A673 (cell line): ENCODE data around the gene SLC4A1. TPM values are rescaled to one million over a fixed set of nuclear protein-coding genes. Genes with fewer than 3 reads are reported as not detected.

Experiments used
- BruUV-seq: library from RNA; stranded (reverse); fragments of 400-500 nt; replicated peaks from 2 replicates; lab custom pipeline; 2021; lab: Mats Ljungman, UMichigan
- CTCF ChIA-PET: fragments of 300-600 bp; sonication (Branson Sonifier 250); formaldehyde crosslinking; loops from one replicate; lab custom pipeline; 2022; ENCODE audit warnings: antibody characterized with exemption; lab: Charles Lee
- POLR2A ChIA-PET: fragments of 300-600 bp; sonication (Branson Sonifier 250); formaldehyde crosslinking; loops from one replicate; lab custom pipeline; 2022; ENCODE audit warnings: antibody characterized with exemption; ENCODE audit not compliant: low non-redundant PET; lab: Charles Lee
- DNase-seq: peaks from one replicate; pipeline ENCODE4 v3.0.0-alpha.2; 2015; ENCODE audit warnings: low spot score
- H3K27ac ChIP-seq: fragments of 200-600 bp; sonication (generic); 2 replicates; pipeline ENCODE4 v1.5.1; 2016; ENCODE audit warnings: mixed run types, low read depth, mild to moderate bottlenecking, mixed read lengths, antibody characterized with exemption, low read length; ENCODE audit not compliant: poor library complexity, severe bottlenecking
- H3K27me3 ChIP-seq: fragments of 200-600 bp; sonication (generic); replicated peaks from 2 replicates; pipeline ENCODE4 v1.6.1; 2017; ENCODE audit warnings: mixed run types, low read depth, mild to moderate bottlenecking, mixed read lengths, antibody characterized with exemption, low read length; ENCODE audit not compliant: insufficient read depth, poor library complexity
- H3K36me3 ChIP-seq: fragments of 200-600 bp; sonication (generic); 2 replicates; pipeline ENCODE4 v1.6.1; 2016; ENCODE audit warnings: mixed run types, mild to moderate bottlenecking, mixed read lengths, antibody characterized with exemption, low read length; ENCODE audit not compliant: insufficient read depth, poor library complexity, severe bottlenecking
- H3K4me1 ChIP-seq: fragments of 200-600 bp; sonication (generic); 2 replicates; pipeline ENCODE4 v1.6.1; 2017; ENCODE audit warnings: mixed run types, mild to moderate bottlenecking, mixed read lengths, antibody characterized with exemption, low read length; ENCODE audit not compliant: insufficient read depth, poor library complexity, severe bottlenecking
- H3K4me3 ChIP-seq: fragments of 200-600 bp; sonication (generic); 2 replicates; pipeline ENCODE4 v1.5.1; 2016; ENCODE audit warnings: low read depth, mixed run types, mild to moderate bottlenecking, mixed read lengths, low read length; ENCODE audit not compliant: poor library complexity, severe bottlenecking
- H3K9me3 ChIP-seq: fragments of 200-600 bp; sonication (generic); 2 replicates; pipeline ENCODE4 v1.6.1; 2016; ENCODE audit warnings: mixed run types, low read depth, mild to moderate bottlenecking, mixed read lengths, antibody characterized with exemption, low read length; ENCODE audit not compliant: poor library complexity, severe bottlenecking
- CTCF ChIP-seq: fragments of 300-800, 200-600 bp; sonication (generic); conservative IDR thresholded peaks from 2 replicates; pipeline ENCODE4 v1.5.1; 2017; ENCODE audit warnings: low read depth, mild to moderate bottlenecking, antibody characterized with exemption, low read length, moderate library complexity, mixed read lengths
- EZH2 ChIP-seq: fragments of 200-600 bp; sonication (generic); IDR thresholded peaks from 2 replicates; pipeline ENCODE4 v1.6.1; 2017; ENCODE audit warnings: borderline replicate concordance, low read depth, mild to moderate bottlenecking, mixed read lengths, antibody characterized with exemption, low read length; ENCODE audit not compliant: poor library complexity, severe bottlenecking
- intact Hi-C: fragments of 100-400 bp; cut with micrococcal nuclease; formaldehyde crosslinking; loops from one replicate; pipeline ENCODE4 v1.10.0; 2022; ENCODE audit not compliant: unreplicated experiment
- total RNA-seq: library from RNA; stranded (reverse); gene quantifications from 2 replicates; pipeline ENCODE4 v1.2.3, GENCODE V29; 2021

Gene SLC4A1
- total RNA-seq, 1 experiment from 2014 or later: not detected

GRCh38 chr17:44254361-44255095, 13.4 kb downstream of the SLC4A1 start:
- H3K27me3 ChIP-seq: no peaks in the 10 kb centered on the region
- ChIA-PET POLR2A (no interaction called here), CTCF (no interaction called here)
- no peaks in the 10 kb centered on the region for H3K9me3 ChIP-seq
- intact Hi-C loops: no loop called here
- H3K27ac ChIP-seq: no peak overlapping the region
- BruUV-seq: no TSS peak
- TF ChIP-seq CTCF (no peak), EZH2 (no peak)
- no peaks in the 10 kb centered on the region for H3K36me3 ChIP-seq
- no peak for DNase-seq
- H3K4me3 ChIP-seq: no peak overlapping the region
- H3K4me1 ChIP-seq: no peaks in the 10 kb centered on the region

- no peaks in the 10 kb centered on the region for H3K36me3 ChIP-seq
- POLR2A ChIA-PET: no interaction called here
- no TSS peak for BruUV-seq
- H3K4me3 ChIP-seq: no peak overlapping the region
- TF ChIP-seq CTCF (no peak), EZH2 (no peak)
- no peak overlapping the region for H3K27ac ChIP-seq
- intact Hi-C loops: no loop called here
- CTCF ChIA-PET: no interaction called here
- H3K27me3 ChIP-seq: no peaks in the 10 kb centered on the region
- no peaks in the 10 kb centered on the region for H3K9me3 ChIP-seq
- H3K4me1 ChIP-seq: no peaks in the 10 kb centered on the region
- no peak for DNase-seq
These were observed 14.9 kb downstream of the SLC4A1 start for GRCh38 chr17:44253006-44253405.

GRCh38 chr17:44251062-44251461, 16.9 kb downstream of the SLC4A1 start:
- intact Hi-C loops: no loop called here

More at GRCh38 chr17:44251062-44251461, 16.9 kb downstream of the SLC4A1 start:
- Histone ChIP-seq H3K27ac (no peak overlapping the region), H3K36me3 (no peaks in the 10 kb centered on the region), H3K4me3 (no peak overlapping the region), H3K27me3 (no peaks in the 10 kb centered on the region), H3K4me1 (no peaks in the 10 kb centered on the region), H3K9me3 (no peaks in the 10 kb centered on the region)
- DNase-seq: no peak
- no TSS peak for BruUV-seq
- CTCF ChIA-PET: no interaction called here
- TF ChIP-seq EZH2: no peak
- no peak for TF ChIP-seq CTCF
- POLR2A ChIA-PET: no interaction called here
